MM.1S (cell line): ENCODE results near the gene GLB1L2.

Experiments
- DNase-seq: peaks from one replicate; pipeline ENCODE4 v3.0.0-alpha.2; 2015
- H2AFZ ChIP-seq: fragments of 300-600 bp; sonication (generic); 2 replicates; pipeline ENCODE4 v1.6.0; 2016; ENCODE audit warnings: antibody characterized with exemption, low read length
- H3F3A ChIP-seq: fragments of 300-600 bp; sonication (generic); 2 replicates; pipeline ENCODE4 v1.6.1; 2016; ENCODE audit warnings: mild to moderate bottlenecking, antibody characterized with exemption, low read length, moderate library complexity, mixed read lengths; ENCODE audit not compliant: insufficient read depth
- H3K27ac ChIP-seq: fragments of 300-600 bp; sonication (generic); 2 replicates; pipeline ENCODE4 v1.5.1; 2016; ENCODE audit warnings: mild to moderate bottlenecking, low read length
- H3K27me3 ChIP-seq: fragments of 300-600 bp; sonication (generic); replicated peaks from 2 replicates; pipeline ENCODE4 v1.6.0; 2016; ENCODE audit warnings: low read length; ENCODE audit not compliant: insufficient read depth
- H3K36me3 ChIP-seq: fragments of 300-600 bp; sonication (generic); replicated peaks from 2 replicates; pipeline ENCODE4 v1.6.1; 2016; ENCODE audit warnings: mild to moderate bottlenecking, low read length, mixed read lengths; ENCODE audit not compliant: insufficient read depth
- H3K4me1 ChIP-seq: fragments of 300-600 bp; sonication (generic); 2 replicates; pipeline ENCODE4 v1.6.1; 2016; ENCODE audit warnings: low read length, mixed read lengths
- H3K4me2 ChIP-seq: fragments of 300-600 bp; sonication (generic); 2 replicates; pipeline ENCODE4 v1.6.0; 2016; ENCODE audit warnings: low read depth, low read length
- H3K4me3 ChIP-seq: fragments of 300-600 bp; sonication (generic); 2 replicates; pipeline ENCODE4 v1.5.1; 2016; ENCODE audit warnings: low read length, mixed read lengths
- H3K79me2 ChIP-seq: fragments of 300-600 bp; sonication (generic); 2 replicates; pipeline ENCODE4 v1.6.1; 2016; ENCODE audit warnings: mixed run types, low read length, mixed read lengths
- H3K9ac ChIP-seq: fragments of 300-600 bp; sonication (generic); 2 replicates; pipeline ENCODE4 v1.6.1; 2016; ENCODE audit warnings: low read length, mixed read lengths
- H3K9me2 ChIP-seq: fragments of 300-600 bp; sonication (generic); replicated peaks from 2 replicates; pipeline ENCODE4 v1.6.1; 2016; ENCODE audit warnings: mild to moderate bottlenecking, low read length, mixed read lengths; ENCODE audit not compliant: insufficient read depth
- H3K9me3 ChIP-seq: fragments of 300-600 bp; sonication (generic); replicated peaks from 2 replicates; pipeline ENCODE4 v1.6.1; 2016; ENCODE audit warnings: mild to moderate bottlenecking, low read length, mixed read lengths; ENCODE audit not compliant: insufficient read depth
- H4K20me1 ChIP-seq: fragments of 300-600 bp; sonication (generic); 2 replicates; pipeline ENCODE4 v1.6.1; 2016; ENCODE audit warnings: mild to moderate bottlenecking, low read length, moderate library complexity, mixed read lengths; ENCODE audit not compliant: insufficient read depth
- EZH2 ChIP-seq: fragments of 300-600 bp; sonication (generic); optimal IDR thresholded peaks from 2 replicates; pipeline ENCODE3; 2017; ENCODE audit warnings: low read depth, mild to moderate bottlenecking, antibody characterized with exemption, low read length, mixed read lengths
- EZH2phosphoT487 ChIP-seq: fragments of 300-600 bp; sonication (generic); IDR thresholded peaks from 2 replicates; pipeline ENCODE4 v1.6.1; 2018; ENCODE audit warnings: antibody characterized with exemption, low read length
- TF ChIP-seq, protein P1 (sequence below): fragments of 300-600 bp; sonication (generic); IDR thresholded peaks from 2 replicates; pipeline ENCODE4 v1.5.1; 2016; ENCODE audit warnings: antibody characterized with exemption, low read length, mixed read lengths

Gene GLB1L2

DNA sequence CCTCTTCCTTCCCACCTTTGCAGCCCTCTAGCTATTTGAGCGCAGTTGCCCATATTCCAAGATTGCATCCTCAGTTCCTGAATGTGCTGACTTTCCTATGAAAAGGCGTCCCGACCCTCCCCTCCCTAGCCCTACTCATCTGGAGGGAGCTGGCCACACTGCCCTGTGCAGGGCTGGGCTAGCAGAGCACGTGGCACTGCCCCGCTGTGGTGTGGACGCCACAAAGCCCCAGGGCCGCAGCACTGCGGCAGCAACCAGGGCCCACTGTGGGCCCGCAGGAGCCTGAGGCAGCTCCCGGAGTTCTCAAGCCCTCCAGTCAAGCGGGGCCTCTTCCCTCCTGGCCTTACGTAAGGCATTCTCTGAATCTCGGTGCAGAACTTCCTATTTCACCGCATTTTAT lies 52.6 kb downstream of the GLB1L2 start:
- no peak for DNase-seq
- no peaks in the 10 kb centered on the region for H3K4me1 ChIP-seq
- H3K27me3 ChIP-seq, result no peaks in the 10 kb centered on the region
- no peak overlapping the region for H3K9ac ChIP-seq
- H3K9me3 ChIP-seq, result no peaks in the 10 kb centered on the region
- H2AFZ ChIP-seq, result no peak overlapping the region
- no peaks in the 10 kb centered on the region for H3K79me2 ChIP-seq
- no peak overlapping the region for H3K27ac ChIP-seq
- H3F3A ChIP-seq, result no peaks in the 10 kb centered on the region
- H3K4me3 ChIP-seq, result no peak overlapping the region
- no peaks in the 10 kb centered on the region for H3K9me2 ChIP-seq
- no peaks in the 10 kb centered on the region for H4K20me1 ChIP-seq
- no peaks in the 10 kb centered on the region for H3K36me3 ChIP-seq
- no peak overlapping the region for H3K4me2 ChIP-seq
- no peak for TF ChIP-seq EZH2phosphoT487
- TF ChIP-seq, protein P1, sequence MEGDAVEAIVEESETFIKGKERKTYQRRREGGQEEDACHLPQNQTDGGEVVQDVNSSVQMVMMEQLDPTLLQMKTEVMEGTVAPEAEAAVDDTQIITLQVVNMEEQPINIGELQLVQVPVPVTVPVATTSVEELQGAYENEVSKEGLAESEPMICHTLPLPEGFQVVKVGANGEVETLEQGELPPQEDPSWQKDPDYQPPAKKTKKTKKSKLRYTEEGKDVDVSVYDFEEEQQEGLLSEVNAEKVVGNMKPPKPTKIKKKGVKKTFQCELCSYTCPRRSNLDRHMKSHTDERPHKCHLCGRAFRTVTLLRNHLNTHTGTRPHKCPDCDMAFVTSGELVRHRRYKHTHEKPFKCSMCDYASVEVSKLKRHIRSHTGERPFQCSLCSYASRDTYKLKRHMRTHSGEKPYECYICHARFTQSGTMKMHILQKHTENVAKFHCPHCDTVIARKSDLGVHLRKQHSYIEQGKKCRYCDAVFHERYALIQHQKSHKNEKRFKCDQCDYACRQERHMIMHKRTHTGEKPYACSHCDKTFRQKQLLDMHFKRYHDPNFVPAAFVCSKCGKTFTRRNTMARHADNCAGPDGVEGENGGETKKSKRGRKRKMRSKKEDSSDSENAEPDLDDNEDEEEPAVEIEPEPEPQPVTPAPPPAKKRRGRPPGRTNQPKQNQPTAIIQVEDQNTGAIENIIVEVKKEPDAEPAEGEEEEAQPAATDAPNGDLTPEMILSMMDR, result no peak
- no peak for TF ChIP-seq EZH2

DNA sequence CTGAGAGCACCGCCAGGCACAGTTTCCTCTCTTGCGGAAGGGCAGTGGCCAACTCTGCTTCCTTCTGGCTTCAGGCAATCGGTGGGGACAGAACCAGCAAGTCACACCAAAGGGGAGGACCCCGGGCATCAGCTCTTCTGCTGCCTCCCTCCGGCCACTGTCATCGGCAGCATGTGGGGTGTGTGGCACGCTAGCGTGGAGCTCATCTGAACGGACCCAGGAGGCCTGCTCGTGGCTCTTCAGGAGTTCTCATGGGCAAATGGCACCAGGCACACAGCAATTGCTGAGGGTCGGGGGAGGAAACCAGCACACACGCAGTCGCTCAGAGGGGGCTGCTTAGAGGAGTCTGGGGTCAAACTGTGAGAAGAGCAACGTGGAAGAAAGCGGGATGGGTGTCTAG lies 53.4 kb downstream of the GLB1L2 start:
- Histone ChIP-seq H3K9me3 (no peaks in the 10 kb centered on the region), H3K27me3 (no peaks in the 10 kb centered on the region), H3K4me3 (no peak overlapping the region), H2AFZ (no peak overlapping the region), H3K79me2 (no peaks in the 10 kb centered on the region), H3F3A (no peaks in the 10 kb centered on the region), H3K4me2 (no peak overlapping the region), H3K9me2 (no peaks in the 10 kb centered on the region), H3K36me3 (no peaks in the 10 kb centered on the region), H3K27ac (no peak overlapping the region), H3K9ac (no peak overlapping the region), H3K4me1 (no peaks in the 10 kb centered on the region), H4K20me1 (no peaks in the 10 kb centered on the region)
- no peak for DNase-seq
- TF ChIP-seq, protein P1, result no peak
- TF ChIP-seq EZH2phosphoT487 (no peak), EZH2 (no peak)

DNA sequence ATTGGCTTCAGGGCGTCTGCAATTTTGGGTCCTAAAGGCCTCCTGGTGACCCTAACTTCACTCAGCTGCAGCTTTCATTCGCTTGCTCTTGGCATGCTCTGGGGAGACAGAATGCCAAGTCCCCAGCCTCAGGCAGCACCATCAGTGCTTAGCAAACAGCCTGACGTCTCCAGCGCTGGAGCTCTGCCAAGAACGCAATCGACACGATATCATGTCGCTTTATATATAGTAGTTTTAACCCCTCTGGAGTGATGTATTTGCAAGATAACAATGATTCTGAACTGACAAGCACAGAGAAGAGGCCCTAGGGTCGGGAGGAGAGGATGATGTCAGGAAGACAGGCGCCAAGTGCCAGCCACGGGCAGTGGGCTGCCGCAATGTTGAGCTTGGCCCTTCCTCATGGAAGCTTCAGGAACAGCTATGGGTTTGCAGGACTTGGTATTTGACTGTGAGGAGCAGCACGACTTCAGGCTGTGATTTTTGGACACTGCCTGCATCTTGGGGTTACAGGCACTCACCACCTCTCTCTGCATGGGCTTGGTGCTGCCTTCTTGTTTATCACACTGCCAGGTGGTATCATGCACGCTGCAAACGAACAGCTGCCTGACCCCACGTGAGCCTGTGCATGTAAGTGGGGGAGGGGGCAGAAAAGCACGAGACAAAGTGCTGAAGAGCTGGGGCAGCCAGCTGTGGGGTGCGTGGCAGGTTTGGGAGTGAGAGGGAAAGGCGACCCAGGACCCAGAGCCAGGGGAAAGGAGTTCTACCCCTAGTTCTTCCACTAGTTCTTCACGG lies 54.2 kb downstream of the GLB1L2 start:
- H2AFZ ChIP-seq, result no peak overlapping the region
- H3K27me3 ChIP-seq, result no peaks in the 10 kb centered on the region
- H3F3A ChIP-seq, result no peaks in the 10 kb centered on the region
- H3K4me3 ChIP-seq, result no peak overlapping the region
- DNase-seq, result no peak
- no peaks in the 10 kb centered on the region for H3K79me2 ChIP-seq
- H3K9ac ChIP-seq, result no peak overlapping the region
- no peak overlapping the region for H3K27ac ChIP-seq
- H3K4me2 ChIP-seq, result no peak overlapping the region
- H3K9me3 ChIP-seq, result no peaks in the 10 kb centered on the region
- TF ChIP-seq EZH2phosphoT487, result no peak
- TF ChIP-seq, protein P1, result no peak
- TF ChIP-seq EZH2, result no peak
- no peaks in the 10 kb centered on the region for H3K9me2 ChIP-seq
- no peaks in the 10 kb centered on the region for H3K4me1 ChIP-seq
- no peaks in the 10 kb centered on the region for H3K36me3 ChIP-seq
- H4K20me1 ChIP-seq, result no peaks in the 10 kb centered on the region
